ENCODE data around the gene UBAC1. TPM values are rescaled to one million over a fixed set of nuclear protein-coding genes. Genes with fewer than 3 reads are reported as not detected.

UBAC1 gene
- total and polyA plus RNA-seq, 4 donors = 37.8 to 49.5 (median 39.7) TPM

DNA sequence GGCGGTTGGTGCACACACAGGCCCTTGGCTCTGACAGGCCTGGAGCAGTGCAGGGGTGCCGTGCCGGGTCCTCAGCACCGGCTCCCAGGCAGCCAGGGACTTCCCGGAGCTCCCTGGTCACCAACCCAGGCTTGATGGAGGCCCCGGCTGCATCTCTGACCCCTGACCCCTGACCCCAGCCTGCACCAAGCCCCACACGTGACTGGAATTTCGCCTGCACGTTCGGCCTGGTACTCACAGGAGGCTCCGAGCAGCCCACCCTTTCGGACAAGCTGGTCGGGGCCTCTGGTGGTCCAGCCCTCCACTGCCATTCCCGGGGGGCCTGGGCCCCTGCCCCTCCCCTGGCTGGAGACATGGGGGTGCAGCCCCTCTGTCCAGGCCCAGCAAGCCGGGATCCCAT, 25.4 kb upstream of the UBAC1 start:
- no peak overlapping the region for H3K27ac ChIP-seq (ENCODE audit: low read depth in 1 of 2, low read length in 1 of 2)
- H3K4me3 ChIP-seq = no peak overlapping the region
- DNase-seq (no peak), ATAC-seq (ENCODE audit: insufficient read depth, low FRiP score) (no peak)
- H3K9me3 ChIP-seq (ENCODE audit: control insufficient read depth in 4 of 4, insufficient read depth in 3 of 4, low read length in 3 of 4) = no peaks in the 10 kb centered on the region
- H3K4me1 ChIP-seq (ENCODE audit: control insufficient read depth in 5 of 5, insufficient read depth in 5 of 5, low read length in 5 of 5) = peaks cover 0 to 15% (median 9%) of the 10 kb centered on the region in 5 donors
- no peak overlapping the region for H3K9ac ChIP-seq (ENCODE audit: insufficient read depth in 1 of 2, low read length in 2 of 2)
- no peaks in the 10 kb centered on the region for H3K36me3 ChIP-seq (ENCODE audit: control insufficient read depth in 4 of 4, insufficient read depth in 4 of 4, low read length in 4 of 4)
- H3K27me3 ChIP-seq (ENCODE audit: control insufficient read depth in 3 of 3, insufficient read depth in 3 of 3, low read length in 2 of 3) = peaks cover 0 to 2% (median 0%) of the 10 kb centered on the region in 3 donors
- 85 to 91% methylated on average over 14 to 15 of the region's 15 CpGs for WGBS, 2 donors
- TF ChIP-seq, protein P1, sequence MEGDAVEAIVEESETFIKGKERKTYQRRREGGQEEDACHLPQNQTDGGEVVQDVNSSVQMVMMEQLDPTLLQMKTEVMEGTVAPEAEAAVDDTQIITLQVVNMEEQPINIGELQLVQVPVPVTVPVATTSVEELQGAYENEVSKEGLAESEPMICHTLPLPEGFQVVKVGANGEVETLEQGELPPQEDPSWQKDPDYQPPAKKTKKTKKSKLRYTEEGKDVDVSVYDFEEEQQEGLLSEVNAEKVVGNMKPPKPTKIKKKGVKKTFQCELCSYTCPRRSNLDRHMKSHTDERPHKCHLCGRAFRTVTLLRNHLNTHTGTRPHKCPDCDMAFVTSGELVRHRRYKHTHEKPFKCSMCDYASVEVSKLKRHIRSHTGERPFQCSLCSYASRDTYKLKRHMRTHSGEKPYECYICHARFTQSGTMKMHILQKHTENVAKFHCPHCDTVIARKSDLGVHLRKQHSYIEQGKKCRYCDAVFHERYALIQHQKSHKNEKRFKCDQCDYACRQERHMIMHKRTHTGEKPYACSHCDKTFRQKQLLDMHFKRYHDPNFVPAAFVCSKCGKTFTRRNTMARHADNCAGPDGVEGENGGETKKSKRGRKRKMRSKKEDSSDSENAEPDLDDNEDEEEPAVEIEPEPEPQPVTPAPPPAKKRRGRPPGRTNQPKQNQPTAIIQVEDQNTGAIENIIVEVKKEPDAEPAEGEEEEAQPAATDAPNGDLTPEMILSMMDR (IDR thresholded peaks at IDR 0.05; ENCODE audit: control extremely low read depth, extremely low read depth) = no peak

- no peak overlapping the region for H3K27ac ChIP-seq (ENCODE audit: low read depth in 1 of 2, low read length in 1 of 2)
- peaks cover 0 to 2% (median 0%) of the 10 kb centered on the region in 3 donors for H3K27me3 ChIP-seq (ENCODE audit: control insufficient read depth in 3 of 3, insufficient read depth in 3 of 3, low read length in 2 of 3)
- H3K9me3 ChIP-seq (ENCODE audit: control insufficient read depth in 4 of 4, insufficient read depth in 3 of 4, low read length in 3 of 4) = no peaks in the 10 kb centered on the region
- no peaks in the 10 kb centered on the region for H3K36me3 ChIP-seq (ENCODE audit: control insufficient read depth in 4 of 4, insufficient read depth in 4 of 4, low read length in 4 of 4)
- peaks cover 0 to 11% (median 6%) of the 10 kb centered on the region in 5 donors for H3K4me1 ChIP-seq (ENCODE audit: control insufficient read depth in 5 of 5, insufficient read depth in 5 of 5, low read length in 5 of 5)
- ATAC-seq (ENCODE audit: insufficient read depth, low FRiP score) (no peak), DNase-seq (no peak)
- no peak overlapping the region for H3K9ac ChIP-seq (ENCODE audit: insufficient read depth in 1 of 2, low read length in 2 of 2)
- WGBS, 2 donors = 82 to 96% methylated on average over 21 of the region's 21 CpGs
- no peak overlapping the region for H3K4me3 ChIP-seq
- TF ChIP-seq, protein P1 (IDR thresholded peaks at IDR 0.05; ENCODE audit: control extremely low read depth, extremely low read depth) = no peak
Observed at GRCh38 chr9:135985889-135986288, 24.7 kb upstream of the UBAC1 start.

GRCh38 chr9:135985459-135985774, 24.2 kb upstream of the UBAC1 start:
- 89 to 97% methylated on average over 12 to 14 of the region's 14 CpGs for WGBS, 2 donors
- no peaks in the 10 kb centered on the region for H3K36me3 ChIP-seq (ENCODE audit: control insufficient read depth in 4 of 4, insufficient read depth in 4 of 4, low read length in 4 of 4)
- no peaks in the 10 kb centered on the region for H3K9me3 ChIP-seq (ENCODE audit: control insufficient read depth in 4 of 4, insufficient read depth in 3 of 4, low read length in 3 of 4)
- no peak overlapping the region for H3K4me3 ChIP-seq
- ATAC-seq (ENCODE audit: insufficient read depth, low FRiP score) (no peak), DNase-seq (no peak)
- H3K27ac ChIP-seq (ENCODE audit: low read depth in 1 of 2, low read length in 1 of 2) = no peak overlapping the region
- TF ChIP-seq, protein P1 (IDR thresholded peaks at IDR 0.05; ENCODE audit: control extremely low read depth, extremely low read depth) = no peak
- peaks cover 0 to 10% (median 4%) of the 10 kb centered on the region in 5 donors for H3K4me1 ChIP-seq (ENCODE audit: control insufficient read depth in 5 of 5, insufficient read depth in 5 of 5, low read length in 5 of 5)
- H3K27me3 ChIP-seq (ENCODE audit: control insufficient read depth in 3 of 3, insufficient read depth in 3 of 3, low read length in 2 of 3) = peaks cover 0 to 2% (median 0%) of the 10 kb centered on the region in 3 donors
- H3K9ac ChIP-seq (ENCODE audit: insufficient read depth in 1 of 2, low read length in 2 of 2) = no peak overlapping the region

DNA sequence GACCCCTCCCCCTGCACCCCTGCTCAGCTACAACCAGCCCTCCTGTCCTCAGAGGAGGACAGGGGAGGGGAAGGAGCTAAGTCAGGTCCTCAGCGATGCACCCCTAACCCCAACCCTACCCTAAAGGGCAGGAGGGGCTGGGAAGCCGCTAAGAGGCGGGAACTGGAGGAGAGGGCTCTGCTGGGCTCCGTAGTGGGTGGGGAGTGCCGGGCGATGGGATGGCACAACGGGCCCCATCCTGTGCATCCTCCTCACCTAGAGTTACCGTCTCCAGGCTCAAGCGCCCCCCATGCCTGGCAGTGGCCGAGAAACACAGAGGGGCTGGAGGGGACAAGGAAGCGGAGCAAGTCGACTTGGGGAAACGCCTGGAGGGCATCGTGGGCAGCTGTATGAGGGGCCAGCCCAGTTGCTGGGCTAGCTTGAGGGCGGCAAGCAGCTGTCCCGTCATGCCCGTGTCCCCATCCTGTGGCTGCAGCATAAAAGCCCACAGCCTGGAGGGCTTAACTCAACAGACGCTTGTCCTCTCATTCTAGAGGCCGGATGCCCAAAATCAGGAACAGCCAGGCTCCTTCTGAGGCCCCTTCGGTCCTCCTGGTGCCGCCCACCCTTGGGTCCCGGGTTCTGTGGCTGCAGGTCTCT, 23.0 kb upstream of the UBAC1 start:
- DNase-seq (no peak), ATAC-seq (ENCODE audit: insufficient read depth, low FRiP score) (no peak)
- H3K27me3 ChIP-seq (ENCODE audit: control insufficient read depth in 3 of 3, insufficient read depth in 3 of 3, low read length in 2 of 3) = peaks cover 0 to 2% (median 0%) of the 10 kb centered on the region in 3 donors
- H3K4me3 ChIP-seq = no peak overlapping the region
- TF ChIP-seq, protein P1 (IDR thresholded peaks at IDR 0.05; ENCODE audit: control extremely low read depth, extremely low read depth) = no peak
- H3K9me3 ChIP-seq (ENCODE audit: control insufficient read depth in 4 of 4, insufficient read depth in 3 of 4, low read length in 3 of 4) = no peaks in the 10 kb centered on the region
- H3K4me1 ChIP-seq (ENCODE audit: control insufficient read depth in 5 of 5, insufficient read depth in 5 of 5, low read length in 5 of 5) = peaks cover 0 to 4% (median under 1%) of the 10 kb centered on the region in 5 donors
- H3K27ac ChIP-seq (ENCODE audit: low read depth in 1 of 2, low read length in 1 of 2) = no peak overlapping the region
- H3K36me3 ChIP-seq (ENCODE audit: control insufficient read depth in 4 of 4, insufficient read depth in 4 of 4, low read length in 4 of 4) = no peaks in the 10 kb centered on the region
- no peak overlapping the region for H3K9ac ChIP-seq (ENCODE audit: insufficient read depth in 1 of 2, low read length in 2 of 2)
- 73 to 79% methylated on average over 22 of the region's 22 CpGs for WGBS, 2 donors

All from lung (tissue), 12 donors.